ENCODE results near the gene PGAP3. TPM values are rescaled to one million over a fixed set of nuclear protein-coding genes. Genes with fewer than 3 reads are reported as not detected.
"Not testable (repeated sequence)": the region's sequence is repeated elsewhere in the genome, so short reads cannot be mapped to it uniquely, and the experiment has no call there.

PGAP3 gene
- total RNA-seq, 1 donor from 2014 or later, result 36.8 TPM

- peak overlapping the region; percentile 79 for H3K27ac Mint-ChIP-seq
- peak in 1 of 2 experiments; percentile 68 for DNase-seq (ENCODE audit: low spot score in 2 of 2, unreplicated experiment in 2 of 2)
- no peaks in the 10 kb centered on the region for H3K9me3 Mint-ChIP-seq
- peaks cover 45% of the 10 kb centered on the region for H3K4me1 Mint-ChIP-seq
- peaks cover 2% of the 10 kb centered on the region for H3K36me3 Mint-ChIP-seq
- no peak for TF ChIP-seq CTCF (IDR thresholded peaks at IDR 0.05; ENCODE audit: unreplicated experiment)
- H3K27me3 Mint-ChIP-seq (ENCODE audit: low read depth), result no peaks in the 10 kb centered on the region
- H3K4me3 Mint-ChIP-seq, result peak overlapping the region; percentile 97
These were observed 12.5 kb upstream of the PGAP3 start for GRCh38 chr17:39700148-39700987.

GRCh38 chr17:39699818-39700147, 11.9 kb upstream of the PGAP3 start, which contains the start of gene ERBB2:
ERBB2 (plus strand) TSS chr17:39700064; CDS start chr17:39700239, 175 bp downstream.
- Mint-ChIP-seq H3K4me1 (peaks cover 39% of the 10 kb centered on the region), H3K27ac (peak within 1 kb of the TSS; percentile 98), H3K27me3 (ENCODE audit: low read depth) (no peaks in the 10 kb centered on the region), H3K4me3 (peak within 1 kb of the TSS; percentile 97), H3K9me3 (no peaks in the 10 kb centered on the region), H3K36me3 (peaks cover 2% of the 10 kb centered on the region)
- DNase-seq (ENCODE audit: low spot score in 2 of 2, unreplicated experiment in 2 of 2), result peak; percentile 58 to 75
- TF ChIP-seq CTCF (IDR thresholded peaks at IDR 0.05; ENCODE audit: unreplicated experiment), result no peak

GRCh38 chr17:39699157-39699817, 11.4 kb upstream of the PGAP3 start:
- peaks cover 34% of the 10 kb centered on the region for H3K4me1 Mint-ChIP-seq
- H3K9me3 Mint-ChIP-seq; H3K27me3 Mint-ChIP-seq (ENCODE audit: low read depth); H3K36me3 Mint-ChIP-seq; DNase-seq (ENCODE audit: low spot score in 2 of 2, unreplicated experiment in 2 of 2): not testable (repeated sequence)
- H3K27ac Mint-ChIP-seq, result peak overlapping the region; percentile 98
- peak overlapping the region; percentile 97 for H3K4me3 Mint-ChIP-seq

GRCh38 chr17:39697961-39698360, 10.1 kb upstream of the PGAP3 start:
- H3K27me3 Mint-ChIP-seq (ENCODE audit: low read depth), result no peaks in the 10 kb centered on the region
- H3K4me3 Mint-ChIP-seq, result no peak overlapping the region
- no peak for TF ChIP-seq CTCF (IDR thresholded peaks at IDR 0.05; ENCODE audit: unreplicated experiment)
- no peaks in the 10 kb centered on the region for H3K9me3 Mint-ChIP-seq
- H3K36me3 Mint-ChIP-seq, result peaks cover 3% of the 10 kb centered on the region
- no peak for DNase-seq (ENCODE audit: low spot score in 2 of 2, unreplicated experiment in 2 of 2)
- H3K4me1 Mint-ChIP-seq, result peaks cover 31% of the 10 kb centered on the region
- H3K27ac Mint-ChIP-seq, result no peak overlapping the region

GRCh38 chr17:39696731-39697130, 8.9 kb upstream of the PGAP3 start:
- no peak overlapping the region for H3K27ac Mint-ChIP-seq
- H3K4me1 Mint-ChIP-seq, result peaks cover 22% of the 10 kb centered on the region
- peaks cover 3% of the 10 kb centered on the region for H3K36me3 Mint-ChIP-seq
- H3K27me3 Mint-ChIP-seq (ENCODE audit: low read depth), result no peaks in the 10 kb centered on the region
- H3K4me3 Mint-ChIP-seq, result no peak overlapping the region
- no peak for DNase-seq (ENCODE audit: low spot score in 2 of 2, unreplicated experiment in 2 of 2)
- H3K9me3 Mint-ChIP-seq, result no peaks in the 10 kb centered on the region
- no peak for TF ChIP-seq CTCF (IDR thresholded peaks at IDR 0.05; ENCODE audit: unreplicated experiment)

GRCh38 chr17:39695089-39695474, 7.2 kb upstream of the PGAP3 start:
- no peaks in the 10 kb centered on the region for H3K27me3 Mint-ChIP-seq (ENCODE audit: low read depth)
- H3K9me3 Mint-ChIP-seq, result no peaks in the 10 kb centered on the region
- H3K4me1 Mint-ChIP-seq, result peaks cover 10% of the 10 kb centered on the region
- H3K36me3 Mint-ChIP-seq, result peaks cover 3% of the 10 kb centered on the region
- H3K4me3 Mint-ChIP-seq, result no peak overlapping the region
- no peak for TF ChIP-seq CTCF (IDR thresholded peaks at IDR 0.05; ENCODE audit: unreplicated experiment)
- DNase-seq (ENCODE audit: low spot score in 2 of 2, unreplicated experiment in 2 of 2), result no peak
- no peak overlapping the region for H3K27ac Mint-ChIP-seq

Measured in mesothelial cell of epicardium (in vitro differentiated cells).